Thyroid gland (tissue), 4 donors: Measurements from ENCODE around the gene HTT-AS. TPM values are rescaled to one million over a fixed set of nuclear protein-coding genes. Genes with fewer than 3 reads are reported as not detected.
A peak's percentile ranks its signal among the peaks of the same experiment; 100 is the strongest.

Source experiments
- DNase-seq, 2 donors: peaks; one replicate each; pipeline ENCODE4 v3.0.0-alpha.2; 2019
- H3K27ac ChIP-seq, 3 donors: fragments of 200-600 bp; sonication (generic); 1 replicate in 2 of 3; 2 replicates in 1 of 3; pipeline ENCODE4 v1.5.1; 2016 to 2019; ENCODE audit warnings: mild to moderate bottlenecking in 1 of 3, moderate library complexity in 1 of 3
- H3K27me3 ChIP-seq: fragments of 200-600 bp; sonication (generic); one replicate; pipeline ENCODE4 v1.5.1; 2019
- H3K36me3 ChIP-seq, 2 donors: fragments of 200-600 bp; sonication (generic); one replicate each; pipeline ENCODE4 v1.5.1; 2016 to 2019
- H3K4me1 ChIP-seq, 2 donors: fragments of 200-600 bp; sonication (generic); one replicate each; pipeline ENCODE4 v1.5.1; 2017 to 2019
- H3K4me3 ChIP-seq, 3 donors: fragments of 200-600 bp; sonication (generic); replicated peaks in 1 of 3; 1 replicate in 2 of 3; 2 replicates in 1 of 3; pipeline ENCODE4 v1.5.1; 2016; ENCODE audit warnings: mild to moderate bottlenecking in 1 of 3
- H3K9me3 ChIP-seq: fragments of 200-600 bp; sonication (generic); one replicate; pipeline ENCODE4 v1.5.1; 2017
- POLR2A ChIP-seq, 2 donors: fragments of 450-650 bp; IDR thresholded peaks; one replicate each; pipeline ENCODE4 v1.6.1; 2017; ENCODE audit warnings: antibody characterized with exemption in 2 of 2, mild to moderate bottlenecking in 2 of 2, moderate library complexity in 1 of 2
- WGBS, 2 donors: methylation state at CpG; one replicate each; pipeline ENCODE4 v1.1.5; 2017; 5-methylcytosine and 5-hydroxymethylcytosine counted together
- intact Hi-C: fragments of 100-400 bp; cut with DNase I; formaldehyde crosslinking; loops from one replicate; pipeline ENCODE4 v1.15.1; 2023
- total RNA-seq, 4 donors: library from RNA; depleted of rRNA; stranded (reverse); fragments of >200 nt; gene quantifications; one replicate each; pipeline ENCODE4 v1.2.3, GENCODE V29; 2016
- TF ChIP-seq, protein P1 (sequence below), 6 experiments: fragments of 200-600 bp in 3 of 6; fragments of 450-650 bp in 3 of 6; sonication (generic) in 3 of 6; IDR thresholded peaks; one replicate each; pipeline ENCODE4 v1.5.1; 2016 to 2019; ENCODE audit warnings: antibody characterized with exemption in 6 of 6, mild to moderate bottlenecking in 2 of 6, inconsistent platforms in 1 of 6, moderate library complexity in 1 of 6

HTT-AS gene
- total RNA-seq, 4 donors from 2014 or later: not detected

DNA sequence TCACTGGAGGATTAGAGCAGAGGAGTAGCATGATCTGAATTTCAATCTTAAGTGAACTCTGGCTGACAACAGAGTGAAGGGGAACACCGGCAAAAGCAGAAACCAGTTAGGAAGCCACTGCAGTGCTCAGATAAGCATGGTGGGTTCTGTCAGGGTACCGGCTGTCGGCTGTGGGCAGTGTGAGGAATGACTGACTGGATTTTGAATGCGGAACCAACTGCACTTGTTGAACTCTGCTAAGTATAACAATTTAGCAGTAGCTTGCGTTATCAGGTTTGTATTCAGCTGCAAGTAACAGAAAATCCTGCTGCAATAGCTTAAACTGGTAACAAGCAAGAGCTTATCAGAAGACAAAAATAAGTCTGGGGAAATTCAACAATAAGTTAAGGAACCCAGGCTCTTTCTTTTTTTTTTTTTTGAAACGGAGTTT is 5.4 kb upstream of the HTT-AS start:
- WGBS, 2 donors: 92% methylated on average over 6 of the region's 6 CpGs
- intact Hi-C loops: no loop called here
- Histone ChIP-seq H3K4me1 (peaks cover 13 to 31% of the 10 kb centered on the region in 2 donors), H3K4me3 (no peak overlapping the region), H3K9me3 (no peaks in the 10 kb centered on the region), H3K27me3 (no peaks in the 10 kb centered on the region), H3K36me3 (no peaks in the 10 kb centered on the region), H3K27ac (no peak overlapping the region)
- DNase-seq: no peak
- no peak for TF ChIP-seq POLR2A (IDR thresholded peaks at IDR 0.05)

DNA sequence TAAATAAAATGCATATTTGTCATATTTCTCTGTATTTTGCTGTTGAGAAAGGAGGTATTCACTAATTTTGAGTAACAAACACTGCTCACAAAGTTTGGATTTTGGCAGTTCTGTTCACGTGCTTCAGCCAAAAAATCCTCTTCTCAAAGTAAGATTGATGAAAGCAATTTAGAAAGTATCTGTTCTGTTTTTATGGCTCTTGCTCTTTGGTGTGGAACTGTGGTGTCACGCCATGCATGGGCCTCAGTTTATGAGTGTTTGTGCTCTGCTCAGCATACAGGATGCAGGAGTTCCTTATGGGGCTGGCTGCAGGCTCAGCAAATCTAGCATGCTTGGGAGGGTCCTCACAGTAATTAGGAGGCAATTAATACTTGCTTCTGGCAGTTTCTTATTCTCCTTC is 3.5 kb upstream of the HTT-AS start:
- H3K4me3 ChIP-seq: no peak overlapping the region
- DNase-seq: no peak
- intact Hi-C loops: no loop called here
- H3K36me3 ChIP-seq: no peaks in the 10 kb centered on the region
- H3K27me3 ChIP-seq: no peaks in the 10 kb centered on the region
- H3K4me1 ChIP-seq: peaks cover 19 to 37% of the 10 kb centered on the region in 2 donors
- H3K27ac ChIP-seq: no peak overlapping the region
- no peak for TF ChIP-seq POLR2A (IDR thresholded peaks at IDR 0.05)
- WGBS, 2 donors: 82% methylated on average over 2 of the region's 2 CpGs
- H3K9me3 ChIP-seq: no peaks in the 10 kb centered on the region

DNA sequence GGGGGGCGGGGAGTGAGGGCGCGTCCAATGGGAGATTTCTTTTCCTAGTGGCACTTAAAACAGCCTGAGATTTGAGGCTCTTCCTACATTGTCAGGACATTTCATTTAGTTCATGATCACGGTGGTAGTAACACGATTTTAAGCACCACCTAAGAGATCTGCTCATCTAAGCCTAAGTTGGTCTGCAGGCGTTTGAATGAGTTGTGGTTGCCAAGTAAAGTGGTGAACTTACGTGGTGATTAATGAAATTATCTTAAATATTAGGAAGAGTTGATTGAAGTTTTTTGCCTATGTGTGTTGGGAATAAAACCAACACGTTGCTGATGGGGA is 1.3 kb upstream of the HTT-AS start:
- intact Hi-C loops: no loop called here
- no peak for DNase-seq
- Histone ChIP-seq H3K27me3 (no peaks in the 10 kb centered on the region), H3K9me3 (no peaks in the 10 kb centered on the region), H3K27ac (peak overlapping the region in 2 of 3 donors; percentile 79 to 86), H3K36me3 (no peaks in the 10 kb centered on the region), H3K4me3 (peak overlapping the region in 1 of 3 donors; percentile 71), H3K4me1 (peaks cover 19 to 37% of the 10 kb centered on the region in 2 donors)
- TF ChIP-seq, protein P1, sequence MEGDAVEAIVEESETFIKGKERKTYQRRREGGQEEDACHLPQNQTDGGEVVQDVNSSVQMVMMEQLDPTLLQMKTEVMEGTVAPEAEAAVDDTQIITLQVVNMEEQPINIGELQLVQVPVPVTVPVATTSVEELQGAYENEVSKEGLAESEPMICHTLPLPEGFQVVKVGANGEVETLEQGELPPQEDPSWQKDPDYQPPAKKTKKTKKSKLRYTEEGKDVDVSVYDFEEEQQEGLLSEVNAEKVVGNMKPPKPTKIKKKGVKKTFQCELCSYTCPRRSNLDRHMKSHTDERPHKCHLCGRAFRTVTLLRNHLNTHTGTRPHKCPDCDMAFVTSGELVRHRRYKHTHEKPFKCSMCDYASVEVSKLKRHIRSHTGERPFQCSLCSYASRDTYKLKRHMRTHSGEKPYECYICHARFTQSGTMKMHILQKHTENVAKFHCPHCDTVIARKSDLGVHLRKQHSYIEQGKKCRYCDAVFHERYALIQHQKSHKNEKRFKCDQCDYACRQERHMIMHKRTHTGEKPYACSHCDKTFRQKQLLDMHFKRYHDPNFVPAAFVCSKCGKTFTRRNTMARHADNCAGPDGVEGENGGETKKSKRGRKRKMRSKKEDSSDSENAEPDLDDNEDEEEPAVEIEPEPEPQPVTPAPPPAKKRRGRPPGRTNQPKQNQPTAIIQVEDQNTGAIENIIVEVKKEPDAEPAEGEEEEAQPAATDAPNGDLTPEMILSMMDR (IDR thresholded peaks at IDR 0.05): no peak
- TF ChIP-seq POLR2A (IDR thresholded peaks at IDR 0.05): no peak
- 0 to 1% methylated on average over 7 to 8 of the region's 8 CpGs for WGBS, 2 donors

DNA sequence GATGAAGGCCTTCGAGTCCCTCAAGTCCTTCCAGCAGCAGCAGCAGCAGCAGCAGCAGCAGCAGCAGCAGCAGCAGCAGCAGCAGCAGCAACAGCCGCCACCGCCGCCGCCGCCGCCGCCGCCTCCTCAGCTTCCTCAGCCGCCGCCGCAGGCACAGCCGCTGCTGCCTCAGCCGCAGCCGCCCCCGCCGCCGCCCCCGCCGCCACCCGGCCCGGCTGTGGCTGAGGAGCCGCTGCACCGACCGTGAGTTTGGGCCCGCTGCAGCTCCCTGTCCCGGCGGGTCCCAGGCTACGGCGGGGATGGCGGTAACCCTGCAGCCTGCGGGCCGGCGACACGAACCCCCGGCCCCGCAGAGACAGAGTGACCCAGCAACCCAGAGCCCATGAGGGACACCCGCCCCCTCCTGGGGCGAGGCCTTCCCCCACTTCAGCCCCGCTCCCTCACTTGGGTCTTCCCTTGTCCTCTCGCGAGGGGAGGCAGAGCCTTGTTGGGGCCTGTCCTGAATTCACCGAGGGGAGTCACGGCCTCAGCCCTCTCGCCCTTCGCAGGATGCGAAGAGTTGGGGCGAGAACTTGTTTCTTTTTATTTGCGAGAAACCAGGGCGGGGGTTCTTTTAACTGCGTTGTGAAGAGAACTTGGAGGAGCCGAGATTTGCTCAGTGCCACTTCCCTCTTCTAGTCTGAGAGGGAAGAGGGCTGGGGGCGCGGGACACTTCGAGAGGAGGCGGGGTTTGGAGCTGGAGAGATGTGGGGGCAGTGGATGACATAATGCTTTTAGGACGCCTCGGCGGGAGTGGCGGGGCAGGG is 711 bp upstream of the HTT-AS start:
- Histone ChIP-seq H3K9me3 (no peaks in the 10 kb centered on the region), H3K36me3 (no peaks in the 10 kb centered on the region), H3K4me3 (peak overlapping the region; percentile 71 to 79 (median 75)), H3K27ac (peak overlapping the region; percentile 79 to 92 (median 86)), H3K27me3 (no peaks in the 10 kb centered on the region), H3K4me1 (peaks cover 19 to 37% of the 10 kb centered on the region in 2 donors)
- TF ChIP-seq POLR2A (IDR thresholded peaks at IDR 0.05): peak in 1 of 2 donors; percentile 58
- TF ChIP-seq, protein P1 (IDR thresholded peaks at IDR 0.05): no peak
- DNase-seq: peak; percentile 58 to 76
- intact Hi-C loops: loop anchor here (5.0 kb wide), 1 partner anchor 217 kb away; the partner anchor contains the start of gene RGS12
- WGBS, 2 donors: 0% methylated on average over 28 of the region's 60 CpGs

DNA sequence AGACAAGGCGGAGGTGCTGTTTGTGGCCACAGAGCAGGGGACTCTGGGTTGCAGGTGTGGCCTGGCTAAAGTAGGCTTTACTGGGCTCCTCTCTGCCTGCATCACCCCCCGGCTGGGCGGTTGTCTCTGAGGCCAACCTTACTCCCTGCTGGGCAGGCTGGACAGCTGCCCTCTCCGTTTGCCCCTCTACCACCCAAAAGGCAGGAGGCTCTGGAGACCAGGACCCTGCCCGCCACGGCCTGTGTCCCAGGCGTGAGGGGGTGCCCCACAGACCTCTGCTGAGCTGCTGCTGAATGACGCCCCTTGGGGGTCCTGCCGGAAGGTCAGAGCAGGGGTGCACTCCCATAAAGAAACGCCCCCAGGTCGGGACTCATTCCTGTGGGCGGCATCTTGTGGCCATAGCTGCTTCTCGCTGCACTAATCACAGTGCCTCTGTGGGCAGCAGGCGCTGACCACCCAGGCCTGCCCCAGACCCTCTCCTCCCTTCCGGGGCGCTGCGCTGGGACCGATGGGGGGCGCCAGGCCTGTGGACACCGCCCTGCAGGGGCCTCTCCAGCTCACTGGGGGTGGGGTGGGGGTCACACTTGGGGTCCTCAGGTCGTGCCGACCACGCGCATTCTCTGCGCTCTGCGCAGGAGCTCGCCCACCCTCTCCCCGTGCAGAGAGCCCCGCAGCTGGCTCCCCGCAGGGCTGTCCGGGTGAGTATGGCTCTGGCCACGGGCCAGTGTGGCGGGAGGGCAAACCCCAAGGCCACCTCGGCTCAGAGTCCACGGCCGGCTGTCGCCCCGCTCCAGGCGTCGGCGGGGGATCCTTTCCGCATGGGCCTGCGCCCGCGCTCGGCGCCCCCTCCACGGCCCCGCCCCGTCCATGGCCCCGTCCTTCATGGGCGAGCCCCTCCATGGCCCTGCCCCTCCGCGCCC is 920 bp downstream of the HTT-AS start:
- DNase-seq: peak in 1 of 2 donors; percentile 7
- peak overlapping the region; percentile 59 to 71 (median 60) for H3K4me3 ChIP-seq
- peaks cover 19 to 31% of the 10 kb centered on the region in 2 donors for H3K4me1 ChIP-seq
- 19% methylated on average over 15 of the region's 54 CpGs; no CpG with 5 or more reads in 1 of the 2 donors for WGBS, 2 donors
- H3K27me3 ChIP-seq: no peaks in the 10 kb centered on the region
- intact Hi-C loops: loop anchor here (5.0 kb wide), 1 partner anchor 219 kb away; the partner anchor contains the start of gene RGS12
- TF ChIP-seq POLR2A (IDR thresholded peaks at IDR 0.05): peak in 1 of 2 donors; percentile 34
- TF ChIP-seq, protein P1 (IDR thresholded peaks at IDR 0.05): no peak
- H3K27ac ChIP-seq: peak overlapping the region in 2 of 3 donors; percentile 39
- no peaks in the 10 kb centered on the region for H3K9me3 ChIP-seq
- no peaks in the 10 kb centered on the region for H3K36me3 ChIP-seq
